Neural progenitor cell (in vitro differentiated cells): Measurements from ENCODE around the gene GABPB2. TPM values are rescaled to one million over a fixed set of nuclear protein-coding genes. Genes with fewer than 3 reads are reported as not detected.

ENCODE experiments used
- DNase-seq: peaks from one replicate; pipeline ENCODE4 v3.0.0-alpha.2; 2016; ENCODE audit warnings: low spot score
- H2AFZ ChIP-seq: fragments of 200-600 bp; sonication (generic); replicated peaks from 2 replicates; pipeline ENCODE4 v1.6.1; 2016; ENCODE audit warnings: antibody characterized with exemption
- H3F3A ChIP-seq: fragments of 200-600 bp; sonication (generic); 2 replicates; pipeline ENCODE4 v1.6.1; 2016; ENCODE audit warnings: antibody characterized with exemption, low read depth
- H3K27ac ChIP-seq: fragments of 200-600 bp; sonication (generic); 2 replicates; pipeline ENCODE4 v1.5.1; 2016; ENCODE audit warnings: mild to moderate bottlenecking
- H3K27me3 ChIP-seq: fragments of 200-600 bp; sonication (generic); 2 replicates; pipeline ENCODE4 v1.6.1; 2016; ENCODE audit warnings: mild to moderate bottlenecking, moderate library complexity
- H3K36me3 ChIP-seq: fragments of 200-600 bp; sonication (generic); 2 replicates; pipeline ENCODE4 v1.5.1; 2016
- H3K4me1 ChIP-seq: fragments of 200-600 bp; sonication (generic); 2 replicates; pipeline ENCODE4 v1.6.1; 2016; ENCODE audit warnings: mixed run types
- H3K4me2 ChIP-seq: fragments of 200-600 bp; sonication (generic); 2 replicates; pipeline ENCODE4 v1.6.1; 2016
- H3K4me3 ChIP-seq: fragments of 200-600 bp; sonication (generic); 2 replicates; pipeline ENCODE4 v1.5.1; 2016
- H3K79me2 ChIP-seq: fragments of 200-600 bp; sonication (generic); 2 replicates; pipeline ENCODE4 v1.6.1; 2016; ENCODE audit warnings: low read depth
- H3K9ac ChIP-seq: fragments of 200-600 bp; sonication (generic); 2 replicates; pipeline ENCODE4 v1.6.1; 2016
- H3K9me3 ChIP-seq: fragments of 200-600 bp; sonication (generic); 2 replicates; pipeline ENCODE4 v1.5.1; 2016; ENCODE audit warnings: low read depth
- H4K20me1 ChIP-seq: fragments of 200-600 bp; sonication (generic); 2 replicates; pipeline ENCODE4 v1.6.1; 2016; ENCODE audit warnings: low read depth
- H3K27ac Mint-ChIP-seq: 3 replicates; pipeline ENCODE4 v1.8.0; 2021; ENCODE audit warnings: mixed read lengths
- H3K27me3 Mint-ChIP-seq: 2 replicates; pipeline ENCODE4 v1.8.0; 2022; ENCODE audit warnings: low read depth, mild to moderate bottlenecking, inconsistent platforms, moderate library complexity, mixed read lengths; ENCODE audit not compliant: insufficient read depth
- H3K36me3 Mint-ChIP-seq: 3 replicates; pipeline ENCODE4 v1.8.0; 2021; ENCODE audit warnings: mixed read lengths
- H3K4me1 Mint-ChIP-seq: 3 replicates; pipeline ENCODE4 v1.8.0; 2021; ENCODE audit warnings: mixed read lengths
- H3K4me3 Mint-ChIP-seq: 3 replicates; pipeline ENCODE4 v1.8.0; 2021; ENCODE audit warnings: mild to moderate bottlenecking, moderate library complexity, mixed read lengths
- H3K9me3 Mint-ChIP-seq: 3 replicates; pipeline ENCODE4 v1.8.0; 2020; ENCODE audit warnings: mixed read lengths
- CTCF ChIP-seq: fragments of 200-600 bp; sonication (generic); IDR thresholded peaks from 2 replicates; pipeline ENCODE4 v1.5.1; 2017; ENCODE audit warnings: antibody characterized with exemption, mild to moderate bottlenecking
- EZH2 ChIP-seq: fragments of 200-600 bp; sonication (generic); IDR thresholded peaks from 2 replicates; pipeline ENCODE4 v1.6.1; 2017; ENCODE audit warnings: antibody characterized with exemption, mild to moderate bottlenecking, moderate library complexity
- EZH2phosphoT487 ChIP-seq: fragments of 200-600 bp; sonication (generic); IDR thresholded peaks from 2 replicates; pipeline ENCODE4 v1.6.1; 2017; ENCODE audit warnings: antibody characterized with exemption
- total RNA-seq: library from RNA; depleted of rRNA; stranded (reverse); fragments of >200 nt; gene quantifications from 2 replicates; pipeline ENCODE4 v1.2.3, GENCODE V29; 2015; ENCODE audit warnings: low replicate concordance

The GABPB2 gene
- total RNA-seq, 1 donor from 2014 or later: 6.9 TPM

DNA sequence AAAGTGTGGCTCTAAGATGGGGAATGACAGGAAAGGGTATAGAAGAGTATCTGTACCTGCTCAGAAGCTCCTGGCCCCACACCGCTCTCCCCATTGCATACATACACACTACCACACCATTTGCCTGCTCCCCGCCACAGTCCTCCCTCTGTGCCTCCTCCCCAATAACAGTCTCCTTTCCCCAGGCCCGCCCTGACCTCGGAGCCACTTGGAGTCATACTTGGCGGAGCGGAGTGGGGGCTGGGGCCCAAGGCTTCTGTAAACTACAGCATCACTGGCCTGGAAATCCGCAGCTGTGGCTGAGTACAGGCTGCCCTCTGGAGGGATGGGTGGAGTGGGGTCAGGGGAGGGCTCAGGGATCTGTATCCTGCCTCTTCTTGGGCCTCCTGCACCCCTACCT lies 67.2 kb downstream of the GABPB2 start:
- Histone ChIP-seq H3K36me3 (no peaks in the 10 kb centered on the region), H3K4me3 (no peak overlapping the region), H3K79me2 (no peaks in the 10 kb centered on the region), H3F3A (peaks cover 4% of the 10 kb centered on the region), H3K27me3 (peaks cover 19% of the 10 kb centered on the region), H3K9me3 (no peaks in the 10 kb centered on the region), H2AFZ (no peak overlapping the region), H3K4me1 (no peaks in the 10 kb centered on the region), H3K9ac (no peak overlapping the region), H3K4me2 (no peak overlapping the region), H4K20me1 (peaks cover 7% of the 10 kb centered on the region), H3K27ac (no peak overlapping the region)
- TF ChIP-seq EZH2phosphoT487 (no peak), EZH2 (no peak), CTCF (no peak)
- peaks cover 31% of the 10 kb centered on the region for H3K36me3 Mint-ChIP-seq
- DNase-seq: no peak
- no peaks in the 10 kb centered on the region for H3K9me3 Mint-ChIP-seq
- H3K4me3 Mint-ChIP-seq: no peak overlapping the region
- peaks cover 10% of the 10 kb centered on the region for H3K27me3 Mint-ChIP-seq
- H3K27ac Mint-ChIP-seq: no peak overlapping the region
- H3K4me1 Mint-ChIP-seq: peaks cover 5% of the 10 kb centered on the region

GRCh38 chr1:151142411-151143056 lies 72.0 kb downstream of the GABPB2 start:
- Histone ChIP-seq H2AFZ (no peak overlapping the region), H3K4me3 (no peak overlapping the region), H3K27me3 (peaks cover 21% of the 10 kb centered on the region), H4K20me1 (peaks cover 26% of the 10 kb centered on the region), H3K79me2 (no peaks in the 10 kb centered on the region), H3K4me1 (peaks cover 30% of the 10 kb centered on the region), H3K27ac (no peak overlapping the region), H3K36me3 (no peaks in the 10 kb centered on the region), H3K4me2 (no peak overlapping the region), H3F3A (peaks cover 21% of the 10 kb centered on the region), H3K9ac (no peak overlapping the region), H3K9me3 (no peaks in the 10 kb centered on the region)
- no peak for TF ChIP-seq CTCF
- TF ChIP-seq EZH2: no peak
- TF ChIP-seq EZH2phosphoT487: no peak
- H3K4me3 Mint-ChIP-seq: peak overlapping the region; percentile 77
- peaks cover 16% of the 10 kb centered on the region for H3K27me3 Mint-ChIP-seq
- peak overlapping the region; percentile 18 for H3K27ac Mint-ChIP-seq
- H3K4me1 Mint-ChIP-seq: peaks cover 37% of the 10 kb centered on the region
- no peaks in the 10 kb centered on the region for H3K9me3 Mint-ChIP-seq
- peak; percentile 5 for DNase-seq
- peaks cover 15% of the 10 kb centered on the region for H3K36me3 Mint-ChIP-seq

DNA sequence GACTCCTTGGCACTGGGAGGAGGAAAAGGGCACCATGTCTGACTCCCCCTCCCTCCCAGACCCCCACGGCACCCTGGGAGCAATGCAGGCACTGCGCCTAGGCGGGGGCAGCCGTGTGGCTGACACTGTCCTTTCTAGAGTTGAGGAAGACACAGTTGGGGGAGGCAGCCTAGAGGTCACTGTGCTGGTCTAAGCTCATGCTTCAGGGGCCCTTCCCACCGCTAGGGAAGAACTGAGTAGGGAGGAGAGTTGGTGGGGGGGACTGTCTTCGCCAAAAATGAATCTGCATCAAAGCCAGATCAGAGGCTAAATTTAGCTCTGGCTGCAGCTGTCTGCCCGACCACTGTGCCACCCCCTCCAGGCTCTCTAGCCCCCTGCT lies 72.5 kb downstream of the GABPB2 start:
- Histone ChIP-seq H3K4me1 (peaks cover 30% of the 10 kb centered on the region), H4K20me1 (peaks cover 26% of the 10 kb centered on the region), H3K9ac (no peak overlapping the region), H3K27me3 (peaks cover 27% of the 10 kb centered on the region), H3K36me3 (no peaks in the 10 kb centered on the region), H3K79me2 (no peaks in the 10 kb centered on the region), H2AFZ (no peak overlapping the region), H3K9me3 (no peaks in the 10 kb centered on the region), H3K4me2 (no peak overlapping the region), H3K27ac (no peak overlapping the region), H3K4me3 (no peak overlapping the region), H3F3A (peaks cover 26% of the 10 kb centered on the region)
- H3K27me3 Mint-ChIP-seq: peaks cover 18% of the 10 kb centered on the region
- peaks cover 39% of the 10 kb centered on the region for H3K4me1 Mint-ChIP-seq
- TF ChIP-seq EZH2: no peak
- TF ChIP-seq EZH2phosphoT487: no peak
- TF ChIP-seq CTCF: no peak
- H3K27ac Mint-ChIP-seq: peak overlapping the region; percentile 27
- peak overlapping the region; percentile 77 for H3K4me3 Mint-ChIP-seq
- peaks cover 13% of the 10 kb centered on the region for H3K36me3 Mint-ChIP-seq
- H3K9me3 Mint-ChIP-seq: no peaks in the 10 kb centered on the region
- DNase-seq: peak; percentile 13
